Transverse colon (tissue), 4 donors: ENCODE data around the gene FARP1.

Experiments
- EP300 ChIP-seq: sonication (generic); formaldehyde crosslinking; IDR thresholded peaks from one replicate; pipeline ENCODE4 v1.6.1; 2017; ENCODE audit warnings: antibody characterized with exemption, low read depth
- POLR2A ChIP-seq: fragments of 450-650 bp; IDR thresholded peaks from one replicate; pipeline ENCODE4 v1.6.1; 2016; ENCODE audit warnings: antibody characterized with exemption, mild to moderate bottlenecking, moderate library complexity
- POLR2AphosphoS5 ChIP-seq, 3 donors: sonication (generic); formaldehyde crosslinking; IDR thresholded peaks; one replicate each; pipeline ENCODE4 v1.6.1; 2016; ENCODE audit warnings: antibody characterized with exemption in 3 of 3
- TF ChIP-seq, protein P1 (sequence below), 5 experiments: fragments of 200-600 bp in 3 of 5; fragments of 450-650 bp in 2 of 5; sonication (generic) in 3 of 5; IDR thresholded peaks; 1 replicate in 2 of 5; 2 replicates in 3 of 5; pipeline ENCODE4 v1.5.1; 2016 to 2017; ENCODE audit warnings: antibody characterized with exemption in 5 of 5, inconsistent platforms in 3 of 5, mild to moderate bottlenecking in 2 of 5, moderate library complexity in 1 of 5

DNA sequence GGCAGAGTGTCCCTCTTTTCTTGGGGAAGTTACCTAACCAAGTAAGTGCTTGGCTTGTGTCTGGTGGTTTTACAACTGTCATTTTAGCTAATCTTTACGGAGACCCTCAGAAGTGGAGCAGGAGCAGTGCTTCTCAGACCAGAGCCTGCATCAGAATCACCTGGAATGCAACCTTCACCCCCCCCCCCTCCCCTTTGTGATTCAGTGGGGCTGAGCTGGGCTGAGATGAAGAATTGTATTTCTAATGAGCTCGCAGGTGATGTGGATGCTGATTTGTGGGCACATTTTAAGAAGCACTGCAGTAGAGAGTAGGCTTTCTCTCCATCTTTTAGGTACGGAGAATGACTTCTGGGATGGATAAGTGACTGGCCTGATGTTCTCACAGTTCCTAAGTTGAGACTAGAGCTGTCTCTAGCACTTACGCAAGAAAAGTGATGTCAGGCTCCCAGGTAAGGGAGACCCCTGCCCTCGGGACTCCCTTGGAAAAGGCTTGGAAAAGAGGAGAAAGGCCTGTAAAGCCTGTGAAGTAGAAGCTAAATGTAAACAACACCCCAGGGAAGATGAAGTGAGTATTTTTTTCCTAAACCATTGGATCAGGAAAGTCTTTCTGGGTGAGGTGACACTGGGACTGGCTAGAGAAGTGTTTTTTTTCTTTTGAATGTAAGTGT lies 57.5 kb downstream of the FARP1 start:
- TF ChIP-seq, protein P1, sequence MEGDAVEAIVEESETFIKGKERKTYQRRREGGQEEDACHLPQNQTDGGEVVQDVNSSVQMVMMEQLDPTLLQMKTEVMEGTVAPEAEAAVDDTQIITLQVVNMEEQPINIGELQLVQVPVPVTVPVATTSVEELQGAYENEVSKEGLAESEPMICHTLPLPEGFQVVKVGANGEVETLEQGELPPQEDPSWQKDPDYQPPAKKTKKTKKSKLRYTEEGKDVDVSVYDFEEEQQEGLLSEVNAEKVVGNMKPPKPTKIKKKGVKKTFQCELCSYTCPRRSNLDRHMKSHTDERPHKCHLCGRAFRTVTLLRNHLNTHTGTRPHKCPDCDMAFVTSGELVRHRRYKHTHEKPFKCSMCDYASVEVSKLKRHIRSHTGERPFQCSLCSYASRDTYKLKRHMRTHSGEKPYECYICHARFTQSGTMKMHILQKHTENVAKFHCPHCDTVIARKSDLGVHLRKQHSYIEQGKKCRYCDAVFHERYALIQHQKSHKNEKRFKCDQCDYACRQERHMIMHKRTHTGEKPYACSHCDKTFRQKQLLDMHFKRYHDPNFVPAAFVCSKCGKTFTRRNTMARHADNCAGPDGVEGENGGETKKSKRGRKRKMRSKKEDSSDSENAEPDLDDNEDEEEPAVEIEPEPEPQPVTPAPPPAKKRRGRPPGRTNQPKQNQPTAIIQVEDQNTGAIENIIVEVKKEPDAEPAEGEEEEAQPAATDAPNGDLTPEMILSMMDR (IDR thresholded peaks at IDR 0.05), result no peak
- TF ChIP-seq POLR2A (no peak), EP300 (no peak), POLR2AphosphoS5 (IDR thresholded peaks at IDR 0.05) (no peak)
